HG03575 (cell line): ENCODE measurements around the gene ZNF683.
"Not testable (repeated sequence)": the region's sequence is repeated elsewhere in the genome, so short reads cannot be mapped to it uniquely, and the experiment has no call there.

Experiments used
- ATAC-seq: cut with Tn5 transposase; IDR thresholded peaks from one replicate; pipeline ENCODE4 v1.9.1; 2021; ENCODE audit not compliant: unreplicated experiment, insufficient number of reproducible peaks, low FRiP score; ENCODE audit errors: extremely low read depth

ZNF683 gene

DNA sequence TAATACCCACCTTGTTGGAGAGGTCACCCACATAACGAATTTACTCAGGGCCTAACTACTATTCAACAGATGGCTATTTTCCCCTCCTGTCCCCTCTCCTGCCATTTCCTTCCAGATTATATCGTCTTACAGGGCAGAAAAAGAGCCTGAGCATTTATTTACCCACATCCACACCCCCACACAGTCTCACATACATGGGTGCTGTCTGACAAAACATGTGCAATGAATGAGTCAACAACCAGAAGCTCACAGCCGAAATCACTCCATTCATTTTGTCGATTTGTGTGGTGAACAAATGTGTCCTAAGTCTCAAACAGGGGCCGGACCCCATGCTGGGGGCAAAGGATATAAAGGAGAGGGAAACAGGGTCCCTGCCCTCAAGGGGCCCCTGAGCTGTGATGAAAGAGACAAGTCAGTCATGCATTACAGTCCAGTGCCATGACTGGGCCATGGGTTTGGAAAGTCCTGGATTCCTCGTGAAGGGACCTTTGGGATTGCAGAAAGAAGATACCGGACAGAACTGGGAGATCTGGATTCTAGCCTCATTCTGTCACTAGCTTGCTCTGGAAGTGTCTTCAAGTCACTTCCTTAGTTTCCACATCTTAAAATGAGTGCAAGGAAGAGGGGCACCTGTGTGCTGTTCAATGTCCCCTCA, 16.4 kb upstream of the ZNF683 start:
- no peak for ATAC-seq

DNA sequence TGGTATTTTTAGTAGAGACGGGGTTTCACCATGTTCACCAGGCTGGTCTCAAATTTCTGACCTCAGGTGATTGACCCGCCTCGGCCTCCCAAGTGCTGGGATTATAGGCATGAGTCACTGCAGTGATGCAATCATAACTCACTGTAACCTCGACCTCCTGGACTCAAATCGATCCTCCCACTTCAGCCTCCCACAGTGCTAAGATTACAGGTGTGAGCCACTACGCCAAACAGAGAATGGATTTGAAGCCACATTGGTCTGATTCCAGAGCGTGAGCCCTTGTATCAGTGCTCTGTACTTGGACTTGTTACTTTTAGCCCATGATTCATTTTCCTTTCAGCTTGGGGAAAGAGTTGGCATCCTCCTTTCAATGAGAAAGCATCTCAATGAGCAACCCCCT, 14.9 kb upstream of the ZNF683 start:
- ATAC-seq, result no peak

DNA sequence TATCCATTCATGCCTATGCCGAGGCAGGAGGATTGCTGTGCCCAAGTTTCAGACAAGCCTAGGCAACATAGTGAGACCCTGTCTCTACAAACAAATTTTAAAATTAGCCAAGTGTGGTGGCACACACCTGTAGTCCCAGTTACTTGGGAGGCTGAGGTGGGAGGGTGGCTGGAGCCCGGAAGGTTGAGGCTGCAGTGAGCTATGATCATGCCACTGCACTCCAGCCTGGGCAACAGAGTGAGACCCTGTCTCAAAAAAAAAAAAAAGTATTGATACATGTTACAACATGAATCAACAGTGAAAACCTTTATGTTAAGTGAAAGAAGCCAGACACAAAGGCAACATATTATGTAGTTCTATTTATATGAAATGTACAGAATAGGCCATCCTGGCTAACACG, 12.5 kb upstream of the ZNF683 start:
- ATAC-seq, result not testable (repeated sequence)

DNA sequence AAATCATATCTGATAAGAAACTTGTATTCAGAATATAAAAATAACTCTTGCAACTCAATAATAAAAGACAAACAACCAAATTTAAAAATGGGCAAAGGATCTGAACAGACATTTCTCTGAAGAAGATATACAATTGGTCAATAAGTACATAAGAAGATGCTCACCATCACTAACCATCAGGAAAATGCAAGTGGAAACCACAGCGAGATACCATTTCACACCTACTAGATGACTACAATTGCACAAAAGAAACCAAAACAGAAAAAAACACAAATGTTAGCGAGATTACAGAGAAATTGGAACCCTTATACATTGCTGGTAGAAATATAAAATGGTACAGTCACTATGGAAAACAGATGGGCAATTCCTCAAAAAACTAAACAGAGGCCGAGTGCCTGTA, 11.5 kb upstream of the ZNF683 start:
- ATAC-seq, result no peak

DNA sequence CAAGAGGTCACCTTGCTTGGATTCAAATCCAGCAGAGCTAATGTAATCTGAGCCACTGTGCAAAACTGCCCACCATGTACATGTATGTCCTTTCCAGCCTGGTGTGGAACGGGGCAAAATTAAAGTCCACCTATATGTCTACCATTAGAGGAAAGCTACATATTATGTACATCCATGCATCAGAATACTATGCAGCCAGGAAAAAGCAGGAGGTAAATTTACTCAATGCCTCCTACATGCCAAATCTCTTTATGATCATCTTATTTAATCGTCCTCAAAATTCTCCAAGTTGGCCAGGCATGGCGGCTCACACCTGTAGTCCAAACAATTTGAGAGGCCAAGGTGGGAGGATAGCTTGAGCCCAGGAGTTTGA, 6.3 kb upstream of the ZNF683 start:
- ATAC-seq, result no peak

DNA sequence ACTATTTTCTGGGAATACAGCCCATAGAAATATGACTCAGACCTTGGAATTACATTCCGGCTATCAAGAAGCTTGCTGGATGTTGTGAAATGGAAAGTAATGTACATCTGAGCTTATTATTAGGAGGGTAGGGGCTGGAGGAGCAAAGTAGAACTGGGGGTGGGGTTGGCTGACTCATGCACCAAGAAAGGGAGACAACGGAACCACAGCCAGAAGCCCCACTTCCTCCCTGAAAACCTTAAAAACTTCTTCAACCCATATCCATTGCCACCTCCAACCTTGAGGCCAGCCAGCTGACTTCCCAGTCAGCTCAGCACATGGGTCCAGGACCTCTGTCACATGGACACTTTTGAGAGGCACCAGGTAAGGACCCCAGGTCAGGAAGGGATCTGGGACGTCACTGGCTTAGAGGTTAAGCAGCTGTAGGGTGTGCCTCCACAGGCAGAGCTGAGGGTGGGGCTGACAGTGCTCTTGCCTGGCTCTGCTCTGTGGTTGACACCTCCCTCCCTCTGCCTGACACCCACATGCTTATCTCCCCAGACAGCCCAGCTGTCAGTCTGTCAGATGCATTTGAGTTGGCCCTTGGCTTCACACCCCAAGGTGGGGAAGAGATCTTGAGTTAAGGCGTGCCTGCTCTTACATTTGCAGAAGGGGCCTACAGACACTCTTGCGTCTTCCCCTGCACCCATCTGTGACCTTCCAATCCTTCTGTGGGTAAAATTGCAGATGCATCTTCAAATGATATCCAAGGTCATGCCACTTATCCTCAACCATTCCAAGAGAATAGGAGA, 5.7 kb upstream of the ZNF683 start:
- no peak for ATAC-seq

DNA sequence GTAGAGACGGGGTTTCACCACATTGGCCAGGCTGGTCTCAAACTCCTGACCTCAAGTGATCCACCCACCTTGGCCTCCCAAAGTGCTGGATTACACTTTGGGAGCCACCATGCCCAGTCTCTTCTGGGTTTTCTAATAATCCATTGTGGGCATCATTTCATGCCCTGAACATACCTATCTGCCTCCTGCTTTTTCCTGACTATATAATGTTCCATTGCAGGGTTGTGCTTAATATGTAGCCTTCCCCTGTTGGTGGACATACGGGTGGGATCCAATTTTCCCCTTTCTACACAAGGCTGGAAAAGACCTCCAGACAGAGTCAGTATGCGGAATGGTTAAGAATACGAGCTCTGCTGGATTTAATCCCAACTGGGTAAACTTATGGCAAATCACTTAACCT, 3.5 kb upstream of the ZNF683 start:
- no peak for ATAC-seq

DNA sequence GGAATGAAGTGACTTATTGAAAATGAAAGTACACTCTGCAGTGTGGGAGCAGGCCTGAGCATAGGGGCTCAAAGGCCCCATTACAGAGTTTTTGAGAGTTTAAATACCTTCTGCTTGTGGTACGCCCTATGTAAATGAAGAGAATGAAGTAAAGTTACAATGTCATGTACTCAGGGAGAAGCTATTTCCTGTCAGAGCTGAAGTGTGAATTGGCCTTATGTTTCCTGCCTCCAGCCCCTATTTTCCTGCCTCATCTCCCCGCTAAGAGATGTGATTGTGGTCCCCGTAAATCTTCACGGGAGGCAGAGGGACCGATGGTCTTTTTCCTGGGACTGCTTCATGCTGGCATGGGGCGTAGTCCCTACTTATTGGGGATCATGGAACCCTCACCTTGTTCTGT, 2.5 kb upstream of the ZNF683 start:
- ATAC-seq, result no peak

DNA sequence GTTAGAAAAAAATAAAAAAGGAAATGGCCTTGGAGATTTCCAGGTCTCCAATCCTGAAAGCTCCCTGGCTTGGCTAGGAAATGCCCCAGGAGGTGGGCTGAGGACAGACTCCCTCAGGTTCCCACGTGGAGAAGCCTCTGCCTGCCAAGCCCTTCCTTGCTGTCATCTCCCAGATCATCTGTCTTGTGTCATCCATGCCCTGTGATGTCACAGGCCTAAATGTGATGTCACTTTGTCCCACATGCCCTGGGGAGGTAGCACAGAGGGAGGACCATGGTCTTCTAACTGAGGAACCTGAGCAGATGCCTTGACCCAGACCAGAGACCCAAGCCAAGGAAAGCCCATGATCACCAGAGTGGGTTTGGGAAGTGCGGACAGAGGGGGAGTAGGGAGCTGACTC, 1.8 kb upstream of the ZNF683 start:
- ATAC-seq, result not testable (repeated sequence)

DNA sequence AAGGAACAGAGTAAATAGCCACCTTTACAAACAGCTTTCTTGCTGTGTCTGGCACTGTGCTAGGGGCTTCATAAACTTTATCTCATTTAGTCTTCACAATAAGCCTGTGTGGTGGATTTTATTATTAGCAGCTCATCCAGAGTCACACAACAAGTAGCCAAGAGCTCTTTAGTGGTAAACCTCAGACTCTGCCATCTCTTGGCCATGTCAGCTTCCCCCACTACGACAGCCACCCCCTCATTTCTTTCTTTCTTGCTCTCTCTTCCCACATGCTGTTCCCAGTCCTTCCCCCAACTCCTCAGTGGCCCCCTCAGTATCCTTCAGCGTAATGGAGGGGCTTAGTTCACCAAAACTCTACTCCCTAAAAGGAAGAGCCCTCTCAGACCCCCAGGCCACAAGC, 1.2 kb upstream of the ZNF683 start:
- no peak for ATAC-seq

DNA sequence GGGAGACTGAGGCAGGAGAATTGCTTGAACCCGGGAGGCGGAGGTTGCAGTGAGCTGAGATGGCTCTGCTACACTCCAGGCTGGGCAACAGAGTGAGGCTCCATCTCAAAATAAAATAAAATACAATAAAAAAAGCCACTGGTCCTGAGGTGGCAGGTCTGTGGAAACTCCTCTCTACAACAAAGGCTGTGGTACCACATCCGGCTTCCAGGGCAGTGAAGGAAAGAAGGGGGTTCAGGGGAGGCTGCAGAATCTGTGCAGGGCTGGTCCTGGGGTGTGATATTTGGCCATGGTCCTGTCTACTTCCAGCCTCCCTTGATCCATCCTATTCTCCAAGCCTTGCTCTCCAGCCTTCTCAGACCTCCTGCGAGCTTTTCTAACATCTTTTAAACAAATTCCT, 731 bp upstream of the ZNF683 start:
- no peak for ATAC-seq

DNA sequence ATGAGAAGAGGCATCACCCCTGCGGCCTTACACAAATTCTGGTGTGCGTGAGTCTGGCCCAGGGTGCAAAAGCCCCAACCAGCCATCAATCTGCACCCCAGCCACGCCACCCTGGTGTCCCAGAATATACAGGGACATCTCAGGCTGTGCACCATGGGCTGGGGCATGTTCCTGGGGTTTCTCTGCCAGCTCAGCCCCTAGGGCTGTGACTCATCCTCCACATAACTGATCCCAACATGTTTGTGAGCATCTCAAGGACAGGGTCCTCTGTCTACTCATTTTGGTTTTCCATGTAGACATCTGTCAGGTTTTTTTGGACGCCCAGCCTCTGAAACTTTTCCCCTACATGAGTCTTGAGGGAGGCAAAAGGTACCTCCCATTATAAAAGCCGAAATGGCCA, 511 bp downstream of the ZNF683 start:
- ATAC-seq, result no peak

DNA sequence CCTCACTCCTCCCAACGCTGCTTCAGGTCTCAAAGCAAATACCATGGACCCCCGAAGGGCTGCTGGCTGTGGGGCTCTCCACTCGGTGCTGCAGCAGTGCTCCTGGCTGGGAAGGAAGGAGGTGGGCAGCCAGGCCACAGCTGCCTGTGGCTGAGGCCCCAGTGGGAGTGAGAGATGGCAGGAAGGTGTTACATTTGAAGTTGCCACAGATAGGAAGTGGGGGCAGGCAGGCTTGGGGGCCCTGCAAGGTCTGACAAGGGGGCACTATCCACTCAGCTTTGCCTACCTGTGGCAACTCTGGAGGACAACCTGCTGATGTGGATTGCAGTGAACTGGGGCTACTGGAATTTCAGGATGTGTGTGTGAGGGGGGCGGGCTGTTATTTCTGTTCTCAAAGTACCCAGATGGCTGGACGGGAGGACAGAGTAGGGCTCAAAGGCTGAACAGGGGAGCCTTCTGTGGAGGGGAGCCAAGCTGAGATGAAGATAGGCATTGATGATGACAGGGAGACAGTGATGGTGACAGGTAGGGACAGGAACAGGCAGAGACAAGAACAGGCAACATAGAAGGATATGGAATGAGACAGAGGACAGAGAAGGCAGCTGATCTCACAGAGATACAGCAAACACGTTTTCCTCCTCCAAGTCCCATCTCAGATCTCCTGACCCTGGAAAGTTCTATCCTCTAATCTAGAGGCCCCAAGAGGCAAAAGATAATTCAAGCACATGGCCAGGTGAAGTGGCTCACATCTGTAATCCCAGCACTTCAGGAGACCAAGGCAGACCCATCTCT, 1.8 kb downstream of the ZNF683 start:
- ATAC-seq, result no peak

DNA sequence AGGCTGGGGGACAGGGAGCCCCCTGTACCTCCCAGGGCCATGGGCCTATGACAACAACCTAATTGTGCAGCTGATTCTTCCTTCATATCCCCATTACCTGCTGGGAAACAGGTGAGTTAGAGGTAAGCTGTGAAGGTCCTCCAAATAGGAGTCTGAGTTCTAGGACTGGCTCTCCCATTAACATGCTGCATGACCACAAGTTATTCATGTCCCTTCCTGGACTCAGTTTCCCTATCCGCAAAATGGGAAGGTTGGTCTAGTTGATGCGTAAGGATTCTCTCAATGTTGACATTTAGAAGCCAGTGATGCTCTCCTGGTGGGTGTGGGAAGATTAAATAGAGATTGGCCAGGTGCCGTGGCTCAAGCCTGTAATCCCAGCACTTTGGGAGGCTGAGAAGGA, 4.1 kb downstream of the ZNF683 start:
- ATAC-seq, result no peak

DNA sequence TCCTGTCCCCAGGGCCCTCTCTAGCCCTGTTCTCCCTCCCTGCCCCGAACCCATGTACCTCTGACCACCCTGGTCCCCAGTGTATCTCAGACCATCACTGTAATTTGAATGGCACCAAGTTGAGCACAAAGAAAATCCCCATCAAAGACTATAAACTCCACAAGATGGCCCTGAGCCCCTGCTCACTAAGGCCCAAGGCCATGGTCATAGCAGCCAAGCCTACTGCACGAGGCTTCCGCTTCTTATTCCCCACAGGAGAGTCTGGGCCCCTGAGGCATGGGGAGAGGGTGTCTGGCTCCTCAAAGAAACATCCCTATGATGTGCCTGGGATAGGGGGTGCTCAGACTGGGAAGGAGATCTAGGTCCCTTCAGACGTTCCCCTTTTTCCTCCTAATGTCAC, 4.5 kb downstream of the ZNF683 start:
- ATAC-seq, result no peak

DNA sequence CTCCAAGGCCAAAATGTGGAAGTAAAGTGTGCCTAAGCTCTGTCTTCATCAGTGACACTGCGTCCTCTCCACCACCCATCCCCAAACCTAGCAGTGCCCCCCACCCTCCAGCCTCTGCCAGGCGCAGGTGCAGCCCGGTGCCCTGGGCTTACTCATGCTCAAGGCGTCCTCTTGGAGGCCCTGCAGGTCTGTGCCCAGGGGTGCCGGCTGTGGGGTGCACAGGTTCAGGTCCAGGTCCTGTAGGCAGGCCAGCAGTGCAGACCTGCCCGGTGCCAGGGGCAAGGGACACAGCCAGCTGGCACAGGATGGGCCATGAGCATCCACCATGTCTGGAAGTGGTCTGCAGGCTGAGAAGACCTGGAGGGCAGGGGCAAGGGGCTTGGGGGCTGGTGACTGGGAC, 5.1 kb downstream of the ZNF683 start:
- ATAC-seq, result no peak

DNA sequence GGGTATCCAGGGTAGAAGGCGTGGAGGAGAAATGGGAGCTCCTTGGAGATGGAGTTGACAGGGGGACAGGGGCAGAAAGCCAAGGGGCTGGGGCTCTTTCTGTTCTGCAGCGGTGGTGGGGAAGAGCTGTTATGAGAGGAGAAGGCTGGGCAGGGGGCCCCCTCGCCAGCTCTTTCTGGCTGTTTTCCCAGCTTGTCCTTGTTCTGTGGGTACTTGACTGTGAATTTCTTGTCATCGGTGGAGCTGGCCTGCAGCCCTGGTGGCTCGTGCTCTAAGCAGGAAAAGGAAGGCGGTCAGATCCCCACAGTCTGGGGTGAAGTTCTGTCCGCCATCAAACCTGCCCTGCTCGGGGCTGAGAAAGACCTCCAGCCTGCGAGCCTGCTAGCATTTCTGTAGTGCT, 7.6 kb downstream of the ZNF683 start:
- ATAC-seq, result no peak

DNA sequence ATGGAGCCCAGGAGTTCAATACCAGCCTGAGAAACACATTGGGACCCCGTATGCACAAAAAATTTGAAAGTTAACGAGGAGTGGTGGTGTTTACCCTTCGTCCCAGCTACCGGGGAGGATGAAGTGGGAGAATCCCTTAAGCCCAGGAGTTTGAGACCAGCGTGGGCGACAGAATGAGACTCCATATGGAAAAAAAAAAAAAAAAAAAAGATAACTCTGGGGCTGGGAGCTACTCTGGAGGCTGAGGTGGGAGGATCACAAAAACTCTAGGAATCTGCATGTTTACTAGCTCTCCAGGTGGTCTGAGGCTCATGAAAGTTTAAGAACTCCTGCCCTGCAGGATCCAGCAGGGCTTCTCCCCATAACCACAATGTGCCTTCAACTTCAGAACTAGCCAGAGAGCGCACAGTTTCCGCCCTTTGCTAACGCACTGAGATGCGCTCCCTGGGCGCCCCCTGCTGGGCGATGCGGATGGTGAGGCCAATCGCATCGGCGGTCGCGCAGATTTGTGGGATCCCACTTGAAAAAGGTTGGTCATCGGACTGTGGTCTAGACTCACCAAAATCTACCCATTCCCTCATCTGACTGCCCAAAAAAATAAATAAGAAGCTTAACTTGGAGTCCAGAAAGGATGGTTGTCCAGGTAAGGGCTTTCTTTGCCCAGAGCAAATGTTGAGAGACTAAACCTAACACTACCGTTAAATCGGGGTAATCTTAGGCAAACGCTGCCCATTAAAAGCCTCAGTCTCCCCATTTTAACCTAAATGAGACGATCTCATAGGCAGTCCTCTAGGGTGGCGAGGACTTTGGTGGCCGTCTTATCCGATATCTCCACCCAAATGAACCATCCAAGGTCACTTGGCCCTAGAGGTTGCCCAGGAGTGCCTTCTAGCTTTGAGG, 8.8 kb downstream of the ZNF683 start:
- ATAC-seq, result no peak

DNA sequence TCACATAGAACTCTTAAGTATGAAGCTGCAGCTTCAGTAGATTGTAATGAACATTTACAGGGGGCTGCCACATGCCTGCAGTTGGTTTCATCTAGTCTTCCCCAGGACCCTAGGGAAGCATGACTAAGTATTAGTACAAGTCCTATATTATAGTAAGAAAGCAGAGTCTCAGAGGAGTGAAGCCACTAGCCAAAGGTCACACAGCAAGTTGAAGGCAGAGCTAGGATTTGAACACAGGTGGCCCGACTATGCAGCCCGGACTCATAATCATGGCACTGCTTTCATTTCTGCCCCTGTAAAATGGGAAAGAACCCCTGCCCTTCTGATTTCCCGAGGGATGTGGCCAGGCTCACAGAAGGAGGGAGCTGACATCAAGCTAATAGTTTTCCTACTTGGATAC, 10.2 kb downstream of the ZNF683 start:
- ATAC-seq, result no peak
